Fibroblast of lung (primary cell): ENCODE results near the gene CIPC.

Experiments
- EZH2 ChIP-seq: IDR thresholded peaks from 2 replicates; pipeline ENCODE4 v1.5.1; 2012; ENCODE audit warnings: low read length, control low read depth, mild to moderate bottlenecking; ENCODE audit errors: missing control alignments
- TF ChIP-seq, protein P1 (sequence below), 2 donors: IDR thresholded peaks in 1 of 2; conservative IDR thresholded peaks in 1 of 2; 1 replicate in 1 of 2; 2 replicates in 1 of 2; pipeline ENCODE4 v1.5.1; 2011 to 2012; ENCODE audit warnings: low read length in 2 of 2, control low read depth in 1 of 2, inconsistent platforms in 1 of 2, low read depth in 1 of 2, mild to moderate bottlenecking in 1 of 2

DNA sequence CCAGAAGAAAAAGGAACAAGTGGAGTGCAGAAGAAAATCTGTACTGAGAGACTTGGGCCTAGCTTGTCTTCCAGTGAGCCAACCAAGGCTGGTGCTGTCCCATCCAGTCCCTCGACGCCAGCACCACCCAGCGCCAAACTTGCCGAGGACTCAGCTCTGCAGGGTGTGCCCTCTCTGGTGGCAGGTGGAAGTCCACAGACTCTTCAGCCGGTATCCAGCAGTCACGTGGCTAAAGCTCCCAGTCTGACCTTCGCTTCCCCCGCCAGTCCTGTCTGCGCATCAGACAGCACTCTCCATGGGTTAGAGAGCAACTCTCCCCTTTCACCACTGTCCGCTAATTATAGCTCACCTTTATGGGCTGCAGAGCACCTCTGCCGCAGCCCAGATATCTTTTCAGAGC, 15.6 kb downstream of the CIPC start:
- TF ChIP-seq, protein P1, sequence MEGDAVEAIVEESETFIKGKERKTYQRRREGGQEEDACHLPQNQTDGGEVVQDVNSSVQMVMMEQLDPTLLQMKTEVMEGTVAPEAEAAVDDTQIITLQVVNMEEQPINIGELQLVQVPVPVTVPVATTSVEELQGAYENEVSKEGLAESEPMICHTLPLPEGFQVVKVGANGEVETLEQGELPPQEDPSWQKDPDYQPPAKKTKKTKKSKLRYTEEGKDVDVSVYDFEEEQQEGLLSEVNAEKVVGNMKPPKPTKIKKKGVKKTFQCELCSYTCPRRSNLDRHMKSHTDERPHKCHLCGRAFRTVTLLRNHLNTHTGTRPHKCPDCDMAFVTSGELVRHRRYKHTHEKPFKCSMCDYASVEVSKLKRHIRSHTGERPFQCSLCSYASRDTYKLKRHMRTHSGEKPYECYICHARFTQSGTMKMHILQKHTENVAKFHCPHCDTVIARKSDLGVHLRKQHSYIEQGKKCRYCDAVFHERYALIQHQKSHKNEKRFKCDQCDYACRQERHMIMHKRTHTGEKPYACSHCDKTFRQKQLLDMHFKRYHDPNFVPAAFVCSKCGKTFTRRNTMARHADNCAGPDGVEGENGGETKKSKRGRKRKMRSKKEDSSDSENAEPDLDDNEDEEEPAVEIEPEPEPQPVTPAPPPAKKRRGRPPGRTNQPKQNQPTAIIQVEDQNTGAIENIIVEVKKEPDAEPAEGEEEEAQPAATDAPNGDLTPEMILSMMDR (conservative IDR thresholded peaks at IDR 0.05 in 1 of 2, IDR thresholded peaks at IDR 0.05 in 1 of 2; ENCODE audit: low read depth in 1 of 2, low read length in 2 of 2), result no peak
- TF ChIP-seq EZH2, result no peak
